ENCODE measurements around the gene GMCL2. TPM values are rescaled to one million over a fixed set of nuclear protein-coding genes. Genes with fewer than 3 reads are reported as not detected.
"Not testable (repeated sequence)": the region's sequence is repeated elsewhere in the genome, so short reads cannot be mapped to it uniquely, and the experiment has no call there.

GMCL2 gene
- total and polyA plus RNA-seq, 9 donors = 0.08 TPM; not detected in 8

- H3K4me1 ChIP-seq (ENCODE audit: control insufficient read depth, insufficient read depth, low read length) = peaks cover 27% of the 10 kb centered on the region
- no peaks in the 10 kb centered on the region for H3K9me3 ChIP-seq (replicated peaks; ENCODE audit: control insufficient read depth, low read depth, low read length)
- H3K27me3 ChIP-seq (ENCODE audit: control insufficient read depth, insufficient read depth, low read length) = no peaks in the 10 kb centered on the region
- 77% methylated on average over 8 of the region's 9 CpGs for WGBS (ENCODE audit: insufficient coverage)
- H3K27ac ChIP-seq (ENCODE audit: low read length) = no peak overlapping the region
- DNase-seq = peak; percentile 43
- H3K4me3 ChIP-seq (ENCODE audit: low read length) = peak overlapping the region; percentile 87
- H3K36me3 ChIP-seq (ENCODE audit: control insufficient read depth, insufficient read depth, low read length) = peaks cover 53% of the 10 kb centered on the region
These were observed 43.8 kb upstream of the GMCL2 start for GRCh38 chr5:178230879-178231538.

GRCh38 chr5:178229861-178230260, 42.7 kb upstream of the GMCL2 start:
- H3K4me1 ChIP-seq (ENCODE audit: control insufficient read depth, insufficient read depth, low read length) = peaks cover 22% of the 10 kb centered on the region
- WGBS (ENCODE audit: insufficient coverage) = 94% methylated on average over 7 of the region's 10 CpGs
- H3K27me3 ChIP-seq (ENCODE audit: control insufficient read depth, insufficient read depth, low read length) = no peaks in the 10 kb centered on the region
- DNase-seq = no peak
- peaks cover 60% of the 10 kb centered on the region for H3K36me3 ChIP-seq (ENCODE audit: control insufficient read depth, insufficient read depth, low read length)
- no peak overlapping the region for H3K27ac ChIP-seq (ENCODE audit: low read length)
- H3K9me3 ChIP-seq (replicated peaks; ENCODE audit: control insufficient read depth, low read depth, low read length) = no peaks in the 10 kb centered on the region
- H3K4me3 ChIP-seq (ENCODE audit: low read length) = no peak overlapping the region

GRCh38 chr5:178229111-178229510, 41.9 kb upstream of the GMCL2 start:
- not testable (repeated sequence) for H3K27me3 ChIP-seq (ENCODE audit: control insufficient read depth, insufficient read depth, low read length); H3K27ac ChIP-seq (ENCODE audit: low read length); H3K4me3 ChIP-seq (ENCODE audit: low read length); H3K9me3 ChIP-seq (replicated peaks; ENCODE audit: control insufficient read depth, low read depth, low read length); DNase-seq
- peaks cover 23% of the 10 kb centered on the region for H3K4me1 ChIP-seq (ENCODE audit: control insufficient read depth, insufficient read depth, low read length)
- 97% methylated on average over 13 of the region's 13 CpGs for WGBS (ENCODE audit: insufficient coverage)
- H3K36me3 ChIP-seq (ENCODE audit: control insufficient read depth, insufficient read depth, low read length) = peaks cover 67% of the 10 kb centered on the region

- H3K9me3 ChIP-seq (replicated peaks; ENCODE audit: control insufficient read depth, low read depth, low read length) = no peaks in the 10 kb centered on the region
- H3K27me3 ChIP-seq (ENCODE audit: control insufficient read depth, insufficient read depth, low read length) = no peaks in the 10 kb centered on the region
- peaks cover 28% of the 10 kb centered on the region for H3K4me1 ChIP-seq (ENCODE audit: control insufficient read depth, insufficient read depth, low read length)
- DNase-seq = no peak
- no peak overlapping the region for H3K4me3 ChIP-seq (ENCODE audit: low read length)
- no peak overlapping the region for H3K27ac ChIP-seq (ENCODE audit: low read length)
- WGBS (ENCODE audit: insufficient coverage) = 92% methylated on average over 9 of the region's 11 CpGs
- H3K36me3 ChIP-seq (ENCODE audit: control insufficient read depth, insufficient read depth, low read length) = peaks cover 69% of the 10 kb centered on the region
These were observed 41.4 kb upstream of the GMCL2 start for GRCh38 chr5:178228609-178229008.

GRCh38 chr5:178227929-178228328, 40.8 kb upstream of the GMCL2 start:
- Histone ChIP-seq H3K27ac (ENCODE audit: low read length) (no peak overlapping the region), H3K4me1 (ENCODE audit: control insufficient read depth, insufficient read depth, low read length) (peaks cover 25% of the 10 kb centered on the region), H3K9me3 (replicated peaks; ENCODE audit: control insufficient read depth, low read depth, low read length) (no peaks in the 10 kb centered on the region), H3K36me3 (ENCODE audit: control insufficient read depth, insufficient read depth, low read length) (peaks cover 73% of the 10 kb centered on the region), H3K27me3 (ENCODE audit: control insufficient read depth, insufficient read depth, low read length) (no peaks in the 10 kb centered on the region), H3K4me3 (ENCODE audit: low read length) (no peak overlapping the region)
- 80% methylated on average over 3 of the region's 3 CpGs for WGBS (ENCODE audit: insufficient coverage)
- no peak for DNase-seq

- H3K4me3 ChIP-seq (ENCODE audit: low read length) = no peak overlapping the region
- no peaks in the 10 kb centered on the region for H3K9me3 ChIP-seq (replicated peaks; ENCODE audit: control insufficient read depth, low read depth, low read length)
- no peak for DNase-seq
- no peak overlapping the region for H3K27ac ChIP-seq (ENCODE audit: low read length)
- peaks cover 29% of the 10 kb centered on the region for H3K4me1 ChIP-seq (ENCODE audit: control insufficient read depth, insufficient read depth, low read length)
- no peaks in the 10 kb centered on the region for H3K27me3 ChIP-seq (ENCODE audit: control insufficient read depth, insufficient read depth, low read length)
- WGBS (ENCODE audit: insufficient coverage) = 60% methylated on average over 2 of the region's 4 CpGs
- peaks cover 80% of the 10 kb centered on the region for H3K36me3 ChIP-seq (ENCODE audit: control insufficient read depth, insufficient read depth, low read length)
These were observed 40.0 kb upstream of the GMCL2 start for GRCh38 chr5:178227138-178227659.

GRCh38 chr5:178225174-178225573, 38.0 kb upstream of the GMCL2 start:
- Histone ChIP-seq H3K27ac (ENCODE audit: low read length) (no peak overlapping the region), H3K4me1 (ENCODE audit: control insufficient read depth, insufficient read depth, low read length) (peaks cover 26% of the 10 kb centered on the region), H3K36me3 (ENCODE audit: control insufficient read depth, insufficient read depth, low read length) (peaks cover 81% of the 10 kb centered on the region), H3K9me3 (replicated peaks; ENCODE audit: control insufficient read depth, low read depth, low read length) (no peaks in the 10 kb centered on the region), H3K4me3 (ENCODE audit: low read length) (no peak overlapping the region), H3K27me3 (ENCODE audit: control insufficient read depth, insufficient read depth, low read length) (no peaks in the 10 kb centered on the region)
- 93% methylated on average over 2 of the region's 6 CpGs for WGBS (ENCODE audit: insufficient coverage)
- no peak for DNase-seq

- Histone ChIP-seq H3K4me1 (ENCODE audit: control insufficient read depth, insufficient read depth, low read length) (peaks cover 26% of the 10 kb centered on the region), H3K36me3 (ENCODE audit: control insufficient read depth, insufficient read depth, low read length) (peaks cover 73% of the 10 kb centered on the region), H3K4me3 (ENCODE audit: low read length) (no peak overlapping the region), H3K27me3 (ENCODE audit: control insufficient read depth, insufficient read depth, low read length) (no peaks in the 10 kb centered on the region), H3K9me3 (replicated peaks; ENCODE audit: control insufficient read depth, low read depth, low read length) (no peaks in the 10 kb centered on the region), H3K27ac (ENCODE audit: low read length) (no peak overlapping the region)
- WGBS (ENCODE audit: insufficient coverage) = 93% methylated on average over 10 of the region's 17 CpGs
- DNase-seq = no peak
These were observed 37.2 kb upstream of the GMCL2 start for GRCh38 chr5:178224403-178224802.

GRCh38 chr5:178223828-178224335, 36.7 kb upstream of the GMCL2 start:
- Histone ChIP-seq H3K4me1 (ENCODE audit: control insufficient read depth, insufficient read depth, low read length) (peaks cover 26% of the 10 kb centered on the region), H3K27me3 (ENCODE audit: control insufficient read depth, insufficient read depth, low read length) (no peaks in the 10 kb centered on the region), H3K36me3 (ENCODE audit: control insufficient read depth, insufficient read depth, low read length) (peaks cover 70% of the 10 kb centered on the region), H3K4me3 (ENCODE audit: low read length) (no peak overlapping the region), H3K9me3 (replicated peaks; ENCODE audit: control insufficient read depth, low read depth, low read length) (no peaks in the 10 kb centered on the region), H3K27ac (ENCODE audit: low read length) (no peak overlapping the region)
- DNase-seq = no peak
- 37% methylated on average over 13 of the region's 13 CpGs for WGBS (ENCODE audit: insufficient coverage)

GRCh38 chr5:178223196-178223773, 36.1 kb upstream of the GMCL2 start:
- H3K27ac ChIP-seq (ENCODE audit: low read length) = no peak overlapping the region

More at GRCh38 chr5:178223196-178223773, 36.1 kb upstream of the GMCL2 start:
- 71% methylated on average over 5 of the region's 5 CpGs for WGBS (ENCODE audit: insufficient coverage)
- no peaks in the 10 kb centered on the region for H3K27me3 ChIP-seq (ENCODE audit: control insufficient read depth, insufficient read depth, low read length)
- H3K4me3 ChIP-seq (ENCODE audit: low read length) = no peak overlapping the region
- H3K36me3 ChIP-seq (ENCODE audit: control insufficient read depth, insufficient read depth, low read length) = peaks cover 66% of the 10 kb centered on the region
- no peak for DNase-seq
- H3K9me3 ChIP-seq (replicated peaks; ENCODE audit: control insufficient read depth, low read depth, low read length) = no peaks in the 10 kb centered on the region
- peaks cover 26% of the 10 kb centered on the region for H3K4me1 ChIP-seq (ENCODE audit: control insufficient read depth, insufficient read depth, low read length)

Data from muscle of leg (tissue), 11 donors.